ENCODE measurements around the gene MRPL28.
"Not testable (repeated sequence)": the region's sequence is repeated elsewhere in the genome, so short reads cannot be mapped to it uniquely, and the experiment has no call there.

Gene MRPL28

GRCh38 chr16:350203-350602 is 20.1 kb downstream of the MRPL28 start:
- TF ChIP-seq, protein P1, sequence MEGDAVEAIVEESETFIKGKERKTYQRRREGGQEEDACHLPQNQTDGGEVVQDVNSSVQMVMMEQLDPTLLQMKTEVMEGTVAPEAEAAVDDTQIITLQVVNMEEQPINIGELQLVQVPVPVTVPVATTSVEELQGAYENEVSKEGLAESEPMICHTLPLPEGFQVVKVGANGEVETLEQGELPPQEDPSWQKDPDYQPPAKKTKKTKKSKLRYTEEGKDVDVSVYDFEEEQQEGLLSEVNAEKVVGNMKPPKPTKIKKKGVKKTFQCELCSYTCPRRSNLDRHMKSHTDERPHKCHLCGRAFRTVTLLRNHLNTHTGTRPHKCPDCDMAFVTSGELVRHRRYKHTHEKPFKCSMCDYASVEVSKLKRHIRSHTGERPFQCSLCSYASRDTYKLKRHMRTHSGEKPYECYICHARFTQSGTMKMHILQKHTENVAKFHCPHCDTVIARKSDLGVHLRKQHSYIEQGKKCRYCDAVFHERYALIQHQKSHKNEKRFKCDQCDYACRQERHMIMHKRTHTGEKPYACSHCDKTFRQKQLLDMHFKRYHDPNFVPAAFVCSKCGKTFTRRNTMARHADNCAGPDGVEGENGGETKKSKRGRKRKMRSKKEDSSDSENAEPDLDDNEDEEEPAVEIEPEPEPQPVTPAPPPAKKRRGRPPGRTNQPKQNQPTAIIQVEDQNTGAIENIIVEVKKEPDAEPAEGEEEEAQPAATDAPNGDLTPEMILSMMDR (IDR thresholded peaks at IDR 0.05; ENCODE audit: low read depth, low read length): no peak
- DNase-seq: no peak
- Histone ChIP-seq H3K36me3 (peaks cover 13% of the 10 kb centered on the region), H3K9me3 (no peaks in the 10 kb centered on the region), H3K4me3 (ENCODE audit: low read depth, low read length) (no peak overlapping the region), H3K4me1 (no peaks in the 10 kb centered on the region), H3K27me3 (no peaks in the 10 kb centered on the region)

GRCh38 chr16:349211-349610 is 21.1 kb downstream of the MRPL28 start:
- no peak for DNase-seq
- no peak overlapping the region for H3K4me3 ChIP-seq (ENCODE audit: low read depth, low read length)
- no peaks in the 10 kb centered on the region for H3K9me3 ChIP-seq

GRCh38 chr16:348495-348894 is 21.8 kb downstream of the MRPL28 start:
- H3K4me3 ChIP-seq (ENCODE audit: low read depth, low read length); H3K9me3 ChIP-seq; H3K4me1 ChIP-seq; H3K27me3 ChIP-seq; DNase-seq: not testable (repeated sequence)
- H3K36me3 ChIP-seq: peaks cover 17% of the 10 kb centered on the region

More at GRCh38 chr16:349211-349610, 21.1 kb downstream of the MRPL28 start:
- no peaks in the 10 kb centered on the region for H3K4me1 ChIP-seq
- no peaks in the 10 kb centered on the region for H3K27me3 ChIP-seq
- TF ChIP-seq, protein P1 (IDR thresholded peaks at IDR 0.05; ENCODE audit: low read depth, low read length): no peak
- peaks cover 17% of the 10 kb centered on the region for H3K36me3 ChIP-seq

- no peaks in the 10 kb centered on the region for H3K4me1 ChIP-seq
- DNase-seq: no peak
- H3K27me3 ChIP-seq: no peaks in the 10 kb centered on the region
- peaks cover 24% of the 10 kb centered on the region for H3K36me3 ChIP-seq
- no peaks in the 10 kb centered on the region for H3K9me3 ChIP-seq
- no peak overlapping the region for H3K4me3 ChIP-seq (ENCODE audit: low read depth, low read length)
- TF ChIP-seq, protein P1 (IDR thresholded peaks at IDR 0.05; ENCODE audit: low read depth, low read length): no peak
Measured at GRCh38 chr16:347203-347602, 23.1 kb downstream of the MRPL28 start.

GRCh38 chr16:346587-346986 is 23.8 kb downstream of the MRPL28 start:
- no peaks in the 10 kb centered on the region for H3K9me3 ChIP-seq
- H3K4me3 ChIP-seq (ENCODE audit: low read depth, low read length): no peak overlapping the region
- no peaks in the 10 kb centered on the region for H3K4me1 ChIP-seq
- TF ChIP-seq, protein P1 (IDR thresholded peaks at IDR 0.05; ENCODE audit: low read depth, low read length): no peak
- H3K36me3 ChIP-seq: peaks cover 26% of the 10 kb centered on the region
- DNase-seq: no peak
- H3K27me3 ChIP-seq: no peaks in the 10 kb centered on the region

DNA sequence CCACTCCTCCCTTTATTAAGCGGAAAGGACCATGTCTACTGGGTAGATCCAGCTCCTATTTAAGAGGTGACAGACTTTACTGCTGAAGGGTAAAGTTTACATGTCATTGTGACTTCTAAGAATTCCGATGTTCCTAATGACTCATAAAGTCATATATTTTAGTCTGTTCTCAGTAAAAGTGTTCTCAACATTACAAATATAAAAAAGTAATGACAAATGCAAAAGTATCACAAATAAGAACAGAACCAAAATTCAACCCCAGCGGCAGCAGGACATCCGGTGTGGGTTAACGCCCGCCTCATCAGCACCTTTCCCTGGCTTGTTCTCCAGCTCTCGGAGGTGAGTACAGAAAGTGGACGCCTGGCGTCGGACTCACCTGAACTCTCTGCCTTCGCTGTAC is 24.6 kb downstream of the MRPL28 start:
- Histone ChIP-seq H3K27me3 (no peaks in the 10 kb centered on the region), H3K4me1 (no peaks in the 10 kb centered on the region), H3K9me3 (no peaks in the 10 kb centered on the region), H3K4me3 (ENCODE audit: low read depth, low read length) (no peak overlapping the region), H3K36me3 (peaks cover 26% of the 10 kb centered on the region)
- TF ChIP-seq, protein P1 (IDR thresholded peaks at IDR 0.05; ENCODE audit: low read depth, low read length): no peak
- no peak for DNase-seq

Data from BE2C (cell line).